AG04450 (cell line): Measurements from ENCODE around the gene POLE2. TPM values are rescaled to one million over a fixed set of nuclear protein-coding genes. Genes with fewer than 3 reads are reported as not detected.

Experiments
- CTCF ChIA-PET: fragments of 300-600, 350-600 bp; formaldehyde crosslinking; extraction: SDS; loops from one replicate; lab custom pipeline; 2022; ENCODE audit warnings: antibody characterized with exemption, inconsistent platforms; lab: Charles Lee
- POLR2A ChIA-PET: fragments of 350-600 bp; formaldehyde crosslinking; extraction: SDS; loops from one replicate; lab custom pipeline; 2021; ENCODE audit warnings: antibody characterized with exemption, inconsistent platforms; lab: Yijun Ruan, JAX
- DNase-seq: peaks from one replicate; pipeline ENCODE4 v3.0.0-alpha.2; 2011; ENCODE audit warnings: low read depth, low spot score
- H3K27ac ChIP-seq: one replicate; pipeline ENCODE4 v1.5.1; 2012; ENCODE audit warnings: low read depth, low read length, control low read depth
- H3K27me3 ChIP-seq: one replicate; pipeline ENCODE4 v1.6.0; 2012; ENCODE audit warnings: low read length; ENCODE audit not compliant: control insufficient read depth, insufficient read depth
- H3K4me3 ChIP-seq: 2 replicates; pipeline ENCODE4 v1.5.1; 2011; ENCODE audit warnings: mild to moderate bottlenecking, low read depth, low read length, control low read depth
- H3K9me3 ChIP-seq: 2 replicates; pipeline ENCODE4 v1.5.1; 2012; ENCODE audit warnings: low read length; ENCODE audit not compliant: control insufficient read depth, insufficient read depth
- CTCF ChIP-seq: IDR thresholded peaks from 2 replicates; pipeline ENCODE4 v1.5.1; 2011; ENCODE audit warnings: low read depth, low read length, control low read depth, inconsistent platforms
- polyA plus RNA-seq: library from polyadenylated mRNA; depleted of rRNA; stranded (reverse); fragments of >200 nt; gene quantifications from 2 replicates; pipeline ENCODE4 v1.2.3, GENCODE V29; 2011

Gene POLE2
- polyA plus RNA-seq, 1 experiment: 5.8 TPM

- no peaks in the 10 kb centered on the region for H3K9me3 ChIP-seq
- no peaks in the 10 kb centered on the region for H3K27me3 ChIP-seq
- peak within 1 kb of the TSS; percentile 82 for H3K27ac ChIP-seq
- CTCF ChIA-PET: interaction anchor here (0.6 to 1.1 kb wide), 5 partner anchors 10 to 232 kb away, joined by 3 to 4 read pairs (median 3); no protein-coding TSS in a partner anchor
- POLR2A ChIA-PET: interaction anchor here (0.6 to 2.3 kb wide), 5 partner anchors 15 to 538 kb away, joined by 3 to 22 read pairs (median 3); partner anchors contain the start of genes KLHDC2 and SOS2
- DNase-seq: peak; percentile 32
- H3K4me3 ChIP-seq: peak within 1 kb of the TSS; percentile 72
- no peak for TF ChIP-seq CTCF
Observed at GRCh38 chr14:49692811-49693734, 5.1 kb upstream of the POLE2 start, which contains the start of gene KLHDC1. Gene KLHDC1, plus strand, starts transcription at chr14:49693120. Its CDS starts 75 bp downstream, at chr14:49693195.

GRCh38 chr14:49692193-49692757, 4.3 kb upstream of the POLE2 start:
- no peaks in the 10 kb centered on the region for H3K9me3 ChIP-seq
- DNase-seq: no peak
- peak overlapping the region; percentile 72 for H3K4me3 ChIP-seq
- H3K27ac ChIP-seq: peak overlapping the region; percentile 82
- CTCF ChIA-PET: interaction anchor here (0.6 to 1.1 kb wide), 4 partner anchors 9 to 231 kb away, joined by 3 to 4 read pairs (median 3); no protein-coding TSS in a partner anchor
- POLR2A ChIA-PET: interaction anchor here (0.6 to 2.3 kb wide), 4 partner anchors 20 to 539 kb away, joined by 3 to 22 read pairs (median 5); partner anchors contain the start of genes KLHDC2 and SOS2
- no peaks in the 10 kb centered on the region for H3K27me3 ChIP-seq
- no peak for TF ChIP-seq CTCF

GRCh38 chr14:49691031-49691430, 3.0 kb upstream of the POLE2 start:
- DNase-seq: no peak
- Histone ChIP-seq H3K27me3 (no peaks in the 10 kb centered on the region), H3K9me3 (no peaks in the 10 kb centered on the region), H3K4me3 (no peak overlapping the region), H3K27ac (no peak overlapping the region)
- CTCF ChIA-PET: interaction anchor here (1.2 kb wide), 1 partner anchor 57 kb away, joined by 3 read pairs; no protein-coding TSS in a partner anchor
- TF ChIP-seq CTCF: no peak
- POLR2A ChIA-PET: interaction anchor here (1.5 kb wide), 1 partner anchor 77 kb away, joined by 4 read pairs; the partner anchor contains the start of gene KLHDC2

GRCh38 chr14:49688701-49689030, 652 bp upstream of the POLE2 start:
- CTCF ChIA-PET: no interaction called here
- Histone ChIP-seq H3K9me3 (no peaks in the 10 kb centered on the region), H3K27me3 (no peaks in the 10 kb centered on the region), H3K27ac (no peak overlapping the region), H3K4me3 (no peak overlapping the region)
- DNase-seq: no peak
- POLR2A ChIA-PET: interaction anchor here (1.3 to 2.4 kb wide), 2 partner anchors 54 to 79 kb away, joined by 6 to 9 read pairs; partner anchors contain the start of genes DNAAF2 and KLHDC2
- no peak for TF ChIP-seq CTCF
